ENCODE measurements around the gene ATP9B.

The ATP9B gene

DNA sequence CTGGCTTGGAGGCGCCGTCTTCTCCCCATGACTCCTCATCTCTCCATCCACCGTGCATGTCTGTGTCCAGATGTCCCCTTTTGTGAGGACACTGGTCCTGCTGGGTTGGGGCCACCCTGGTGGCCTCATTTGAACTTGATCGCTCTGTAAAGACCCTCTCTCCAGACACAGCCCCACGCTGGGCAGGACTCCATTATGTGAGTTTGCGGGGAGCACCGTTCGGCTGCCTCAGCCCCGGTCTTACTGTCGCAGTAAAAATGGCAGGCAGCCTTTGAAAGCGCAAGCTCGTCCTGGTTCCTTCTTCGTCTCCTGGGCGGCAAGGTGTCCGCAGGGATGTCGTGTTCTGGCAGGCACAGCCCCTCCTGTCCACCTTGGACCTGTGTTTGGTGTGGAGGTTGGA lies 344.2 kb downstream of the ATP9B start:
- TF ChIP-seq, protein P1, sequence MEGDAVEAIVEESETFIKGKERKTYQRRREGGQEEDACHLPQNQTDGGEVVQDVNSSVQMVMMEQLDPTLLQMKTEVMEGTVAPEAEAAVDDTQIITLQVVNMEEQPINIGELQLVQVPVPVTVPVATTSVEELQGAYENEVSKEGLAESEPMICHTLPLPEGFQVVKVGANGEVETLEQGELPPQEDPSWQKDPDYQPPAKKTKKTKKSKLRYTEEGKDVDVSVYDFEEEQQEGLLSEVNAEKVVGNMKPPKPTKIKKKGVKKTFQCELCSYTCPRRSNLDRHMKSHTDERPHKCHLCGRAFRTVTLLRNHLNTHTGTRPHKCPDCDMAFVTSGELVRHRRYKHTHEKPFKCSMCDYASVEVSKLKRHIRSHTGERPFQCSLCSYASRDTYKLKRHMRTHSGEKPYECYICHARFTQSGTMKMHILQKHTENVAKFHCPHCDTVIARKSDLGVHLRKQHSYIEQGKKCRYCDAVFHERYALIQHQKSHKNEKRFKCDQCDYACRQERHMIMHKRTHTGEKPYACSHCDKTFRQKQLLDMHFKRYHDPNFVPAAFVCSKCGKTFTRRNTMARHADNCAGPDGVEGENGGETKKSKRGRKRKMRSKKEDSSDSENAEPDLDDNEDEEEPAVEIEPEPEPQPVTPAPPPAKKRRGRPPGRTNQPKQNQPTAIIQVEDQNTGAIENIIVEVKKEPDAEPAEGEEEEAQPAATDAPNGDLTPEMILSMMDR (IDR thresholded peaks at IDR 0.05): no peak
- TF ChIP-seq ZFX (IDR thresholded peaks at IDR 0.05; ENCODE audit: borderline replicate concordance): no peak
- H3K27ac ChIP-seq: no peak overlapping the region

DNA sequence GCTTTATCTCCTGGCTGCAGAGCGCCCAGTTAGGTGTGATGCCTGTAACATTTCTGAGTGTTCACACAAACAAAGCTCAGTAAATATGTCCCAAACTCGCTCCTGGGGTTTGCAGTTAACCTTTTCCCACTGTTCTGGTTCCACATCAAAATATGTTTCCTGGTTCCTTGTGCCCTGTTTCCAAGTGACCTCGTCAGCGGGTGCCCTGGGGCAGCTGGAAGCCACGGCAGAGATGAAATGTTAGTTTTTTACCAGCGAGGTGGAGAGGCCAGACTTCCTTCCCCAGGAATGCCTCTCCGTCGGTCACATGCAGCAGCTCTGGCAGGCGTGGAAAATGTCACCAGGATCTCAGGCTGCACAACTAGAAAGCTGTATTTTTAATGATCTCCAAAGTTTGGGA lies 344.7 kb downstream of the ATP9B start:
- TF ChIP-seq, protein P1 (IDR thresholded peaks at IDR 0.05): no peak
- no peak for TF ChIP-seq ZFX (IDR thresholded peaks at IDR 0.05; ENCODE audit: borderline replicate concordance)

DNA sequence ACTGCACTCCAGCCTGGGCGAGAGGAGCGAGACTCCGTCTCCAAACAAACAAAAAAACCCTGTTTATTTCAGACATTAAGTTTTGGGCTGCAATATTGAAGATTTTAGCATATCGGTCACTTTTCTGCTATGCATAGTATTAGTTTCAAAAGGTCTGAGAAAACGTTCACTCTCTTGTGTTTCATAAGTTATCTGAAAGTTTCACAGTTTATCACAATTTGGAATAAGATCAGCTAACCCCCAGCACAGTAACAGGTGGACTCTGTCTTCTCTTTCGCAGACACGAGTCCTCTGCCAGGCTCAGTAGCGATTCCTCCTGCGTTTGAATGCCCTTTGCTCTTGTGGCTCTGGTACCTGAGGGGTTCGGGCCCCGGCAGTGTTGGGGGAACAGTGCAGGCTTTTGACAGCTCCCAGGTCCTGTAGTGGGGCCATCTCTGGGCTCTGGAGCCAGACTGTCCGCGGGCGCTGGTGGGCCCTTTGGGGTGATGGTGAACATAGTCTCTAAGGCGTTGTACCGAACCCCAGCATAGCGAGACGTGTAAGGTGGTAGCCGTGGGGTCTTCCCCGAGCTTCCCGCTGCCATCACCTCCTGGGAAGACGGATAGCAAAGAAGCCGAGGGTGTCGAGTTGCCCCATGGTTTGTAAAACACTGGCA lies 347.0 kb downstream of the ATP9B start:
- TF ChIP-seq, protein P1 (IDR thresholded peaks at IDR 0.05): no peak
- TF ChIP-seq ZFX (IDR thresholded peaks at IDR 0.05; ENCODE audit: borderline replicate concordance): no peak
- no peak overlapping the region for H3K27ac ChIP-seq

More for the DNA sequence above, 344.7 kb downstream of the ATP9B start:
- no peak overlapping the region for H3K27ac ChIP-seq

DNA sequence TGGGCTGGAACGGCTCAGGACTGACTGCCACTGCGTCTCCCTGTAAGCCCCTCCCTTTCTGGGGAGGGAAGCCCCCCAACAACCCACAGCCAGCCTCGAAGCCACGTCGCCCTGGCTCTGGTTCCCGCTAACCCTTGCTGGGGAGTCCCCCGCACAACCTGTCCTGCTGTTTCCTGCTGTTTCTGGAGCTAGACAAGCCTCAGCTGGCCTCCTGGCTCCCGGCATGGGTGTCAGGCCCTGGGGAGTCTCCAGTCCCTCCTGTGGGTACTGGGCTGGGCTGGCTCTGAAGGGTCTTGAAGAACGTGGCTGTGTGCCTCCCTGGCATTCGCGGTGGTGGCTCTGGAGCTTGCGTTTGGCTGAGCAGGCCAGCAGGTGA lies 347.5 kb downstream of the ATP9B start:
- TF ChIP-seq, protein P1 (IDR thresholded peaks at IDR 0.05): no peak
- TF ChIP-seq ZFX (IDR thresholded peaks at IDR 0.05; ENCODE audit: borderline replicate concordance): no peak
- no peak overlapping the region for H3K27ac ChIP-seq

DNA sequence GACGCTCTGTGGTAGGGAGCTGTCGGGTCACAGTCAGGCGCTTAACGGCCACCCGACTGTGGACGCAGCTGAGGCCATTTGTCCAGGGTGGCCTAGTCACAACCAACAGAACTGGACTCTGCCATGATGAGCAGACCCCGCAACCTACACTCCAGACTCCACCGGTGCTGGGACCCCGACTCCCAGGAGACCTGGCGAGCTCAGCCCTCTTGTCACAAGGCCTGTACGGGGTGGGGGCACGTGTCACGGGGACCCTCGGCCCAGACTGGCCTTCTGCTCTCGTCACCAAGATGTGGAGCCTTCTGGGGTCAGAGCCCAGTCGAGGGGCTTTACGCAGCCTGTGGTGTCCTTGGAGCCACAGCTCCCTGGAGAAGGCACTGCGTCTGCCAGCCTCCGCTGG lies 349.0 kb downstream of the ATP9B start:
- TF ChIP-seq ZFX (IDR thresholded peaks at IDR 0.05; ENCODE audit: borderline replicate concordance): no peak
- TF ChIP-seq, protein P1 (IDR thresholded peaks at IDR 0.05): no peak
- H3K27ac ChIP-seq: no peak overlapping the region

DNA sequence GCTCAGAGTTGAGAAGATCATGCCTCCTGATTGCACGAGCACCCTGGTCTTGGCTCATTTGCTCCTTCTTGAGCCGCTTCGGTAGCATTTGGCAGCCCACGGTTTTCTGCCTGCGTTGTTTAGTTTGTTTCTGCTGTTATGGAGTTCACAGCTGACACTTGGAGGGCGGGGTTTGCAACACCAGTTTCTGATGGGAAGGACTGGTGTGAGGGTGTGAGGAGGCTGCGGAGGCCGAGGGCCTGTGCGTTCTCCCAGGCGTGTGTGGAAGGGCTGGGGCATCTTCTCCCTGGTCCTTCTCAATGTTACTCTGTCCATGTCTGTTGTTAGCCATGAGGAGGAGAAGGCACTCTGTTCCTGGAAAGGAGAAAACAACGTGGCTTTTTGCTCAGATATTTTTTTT lies 349.4 kb downstream of the ATP9B start:
- no peak overlapping the region for H3K27ac ChIP-seq
- no peak for TF ChIP-seq ZFX (IDR thresholded peaks at IDR 0.05; ENCODE audit: borderline replicate concordance)
- TF ChIP-seq, protein P1 (IDR thresholded peaks at IDR 0.05): no peak

DNA sequence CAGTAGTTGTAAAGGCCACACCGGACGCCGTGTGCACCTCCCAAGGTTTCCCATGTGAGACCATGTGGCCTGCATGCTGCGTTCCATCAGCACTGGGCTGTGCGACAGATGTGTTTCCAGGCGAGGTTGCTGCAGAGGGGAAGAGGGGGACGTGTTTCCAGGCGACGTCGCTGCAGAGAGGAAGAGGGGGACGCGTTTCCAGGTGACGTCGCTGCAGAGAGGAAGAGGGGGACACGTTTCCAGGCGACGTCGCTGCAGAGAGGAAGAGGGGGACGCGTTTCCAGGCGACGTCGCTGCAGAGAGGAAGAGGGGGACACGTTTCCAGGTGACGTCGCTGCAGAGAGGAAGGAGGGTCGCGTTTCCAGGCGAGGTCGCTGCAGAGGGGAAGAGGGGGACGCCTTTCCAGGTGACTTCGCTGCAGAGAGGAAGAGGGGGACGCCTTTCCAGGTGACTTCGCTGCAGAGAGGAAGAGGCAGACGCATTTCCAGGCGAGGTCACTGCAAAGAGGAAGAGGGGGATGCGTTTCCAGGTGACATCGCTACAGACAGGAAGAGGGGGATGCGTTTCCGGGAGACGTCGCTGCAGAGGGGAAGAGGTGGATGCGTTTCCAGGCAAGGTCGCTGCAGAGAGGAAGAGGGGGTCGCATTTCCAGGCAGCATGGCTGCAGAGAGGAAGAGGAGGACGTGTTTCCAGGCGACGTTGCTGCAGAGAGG lies 351.0 kb downstream of the ATP9B start:
- H3K27ac ChIP-seq: no peak overlapping the region
- TF ChIP-seq, protein P1 (IDR thresholded peaks at IDR 0.05): no peak
- TF ChIP-seq ZFX (IDR thresholded peaks at IDR 0.05; ENCODE audit: borderline replicate concordance): no peak
